GM19395 (cell line): ENCODE data around the gene LRP11.
"Not testable (repeated sequence)": the region's sequence is repeated elsewhere in the genome, so short reads cannot be mapped to it uniquely, and the experiment has no call there.

Experiments
- ATAC-seq: cut with Tn5 transposase; IDR thresholded peaks from one replicate; pipeline ENCODE4 v1.9.1; 2021; ENCODE audit warnings: mild to moderate bottlenecking, moderate library complexity; ENCODE audit not compliant: unreplicated experiment

Gene LRP11

GRCh38 chr6:149863698-149864577, at the start of gene LRP11:
TSS of gene LRP11 (minus strand) at chr6:149864359. CDS start at chr6:149864020, 339 bp downstream.
- ATAC-seq = peak; percentile 89

DNA sequence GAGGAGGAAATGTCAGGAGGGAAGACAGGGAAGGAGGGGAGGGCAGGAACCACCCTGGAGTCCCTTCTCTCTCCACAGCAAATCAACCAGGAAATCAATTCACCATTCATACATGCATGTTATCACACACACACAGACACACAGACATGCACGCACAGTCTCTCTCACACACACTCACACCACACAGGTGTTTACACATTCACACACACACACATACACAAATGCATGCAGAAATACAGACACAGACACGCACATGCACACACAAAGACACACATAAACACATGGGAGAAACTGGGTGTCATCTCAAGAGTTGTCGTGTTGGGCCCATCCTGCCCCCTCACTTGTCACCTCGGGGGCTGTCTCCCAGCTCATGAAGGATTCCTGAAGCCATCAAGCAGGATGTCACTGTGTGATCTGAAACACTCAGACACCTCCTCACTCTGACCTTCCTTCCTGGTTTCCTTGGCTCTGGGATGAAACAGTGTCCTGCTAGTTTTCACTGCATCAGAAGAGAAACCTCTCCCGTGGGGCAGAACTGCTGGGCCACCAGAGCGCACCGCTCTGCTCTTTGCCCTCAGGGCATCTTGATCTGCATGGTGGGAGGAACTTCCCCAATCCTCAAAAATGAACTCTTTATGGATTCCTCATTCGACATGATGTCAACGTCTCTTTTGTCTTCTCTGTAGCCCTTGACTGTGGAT, 49.5 kb upstream of the LRP11 start:
- ATAC-seq = no peak

DNA sequence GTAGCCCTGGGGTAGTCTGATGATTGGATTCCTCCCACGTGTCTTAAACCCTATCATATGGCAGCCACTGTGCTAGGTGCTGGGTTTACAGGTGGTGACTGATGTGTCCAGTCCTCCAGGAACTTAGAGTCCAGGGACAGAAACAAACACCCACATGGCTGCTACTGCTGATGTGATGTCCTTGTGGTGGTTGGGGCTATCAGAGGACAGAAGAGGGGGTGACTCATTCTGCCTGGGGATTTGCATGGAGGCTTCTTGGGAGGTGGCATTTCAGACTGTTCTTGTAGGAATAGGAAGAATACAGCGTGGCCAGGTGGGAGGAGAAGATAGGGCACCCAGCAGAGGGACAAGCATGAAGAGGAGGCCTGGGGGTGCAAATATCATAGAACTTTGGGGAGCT, 48.9 kb upstream of the LRP11 start:
- ATAC-seq = no peak

GRCh38 chr6:149912680-149913079, 48.5 kb upstream of the LRP11 start:
- not testable (repeated sequence) for ATAC-seq

GRCh38 chr6:149910721-149911151, 46.6 kb upstream of the LRP11 start:
- no peak for ATAC-seq

DNA sequence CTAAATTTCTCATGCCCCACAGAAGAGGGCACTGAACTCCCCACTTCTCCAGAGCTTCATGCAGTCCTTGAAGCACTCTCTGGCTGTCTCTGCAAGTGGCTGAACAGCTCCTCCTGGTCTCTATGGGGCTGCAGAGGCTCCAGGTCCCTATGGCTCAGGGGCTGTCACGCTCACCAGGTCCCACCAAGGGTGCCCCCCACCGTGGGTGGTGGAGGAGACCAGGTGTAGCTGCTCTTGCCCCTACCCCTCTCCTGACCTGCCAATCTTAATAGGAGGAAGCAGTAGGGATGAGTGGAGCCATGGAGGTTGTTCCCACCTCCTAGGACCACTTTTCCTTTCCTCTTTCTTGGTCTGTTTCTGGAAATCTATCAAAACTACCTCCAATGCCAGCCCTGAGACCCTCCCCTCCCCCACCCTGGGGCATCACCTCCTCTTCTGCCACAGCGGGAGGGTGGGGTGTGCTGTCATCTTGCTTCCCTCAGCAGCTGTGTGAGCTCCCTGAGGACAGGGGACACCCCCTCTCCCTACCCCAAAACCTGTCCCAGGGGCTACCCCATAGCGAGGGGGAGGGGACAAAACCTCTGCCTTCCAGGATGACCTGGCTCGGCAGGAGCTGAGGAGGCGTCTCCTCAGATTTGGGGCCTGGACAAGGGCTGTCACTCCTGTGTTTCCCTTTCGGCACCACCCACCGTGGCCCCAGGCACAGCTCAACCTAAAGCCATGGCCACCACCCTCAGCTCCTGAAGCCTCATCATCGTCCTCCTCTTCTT, 45.7 kb upstream of the LRP11 start:
- ATAC-seq = no peak

GRCh38 chr6:149908480-149908879, 44.3 kb upstream of the LRP11 start:
- not testable (repeated sequence) for ATAC-seq

DNA sequence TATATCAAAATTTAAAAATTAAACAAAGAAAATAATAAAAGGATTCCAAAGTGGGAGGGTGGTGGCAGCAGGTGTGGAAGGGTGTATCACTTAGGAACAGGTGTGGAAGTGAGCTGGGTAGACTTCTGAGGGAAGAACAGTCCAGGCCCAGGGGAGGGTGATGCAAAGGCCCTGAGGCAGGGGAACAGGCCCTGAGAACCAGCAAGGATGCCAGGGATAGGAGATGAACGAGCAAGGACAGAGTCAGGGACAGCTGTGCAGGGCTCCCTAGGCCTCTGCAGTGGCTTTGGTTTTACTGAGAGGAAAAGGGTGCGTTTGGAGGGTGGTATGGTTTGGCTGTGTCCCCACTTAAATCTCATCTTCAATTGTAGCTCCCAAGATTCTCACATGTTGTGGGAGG, 43.2 kb upstream of the LRP11 start:
- ATAC-seq = no peak

DNA sequence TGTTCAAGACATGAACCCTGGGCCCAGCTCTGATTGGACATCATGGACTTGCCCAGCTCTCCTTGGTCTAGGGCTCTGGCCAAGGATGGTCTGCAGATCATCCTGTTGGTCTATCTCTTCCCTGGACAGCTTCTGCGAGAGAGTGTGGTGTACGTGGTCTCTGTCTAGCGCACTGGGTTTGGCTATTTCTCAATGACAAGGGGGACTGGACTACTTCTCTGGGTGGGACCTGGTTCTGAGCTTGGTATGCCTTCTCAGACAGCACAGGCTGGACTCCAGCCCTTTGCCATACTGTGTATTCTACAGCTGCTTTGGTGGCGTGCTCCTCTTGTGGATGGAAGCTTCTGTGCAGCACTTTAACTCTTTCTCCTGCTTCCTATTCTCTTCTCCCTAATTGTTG, 42.2 kb upstream of the LRP11 start:
- ATAC-seq = no peak

- ATAC-seq = no peak
Observed at GRCh38 chr6:149905911-149906371, 41.8 kb upstream of the LRP11 start.

GRCh38 chr6:149905371-149905910, 41.3 kb upstream of the LRP11 start:
- ATAC-seq = no peak

DNA sequence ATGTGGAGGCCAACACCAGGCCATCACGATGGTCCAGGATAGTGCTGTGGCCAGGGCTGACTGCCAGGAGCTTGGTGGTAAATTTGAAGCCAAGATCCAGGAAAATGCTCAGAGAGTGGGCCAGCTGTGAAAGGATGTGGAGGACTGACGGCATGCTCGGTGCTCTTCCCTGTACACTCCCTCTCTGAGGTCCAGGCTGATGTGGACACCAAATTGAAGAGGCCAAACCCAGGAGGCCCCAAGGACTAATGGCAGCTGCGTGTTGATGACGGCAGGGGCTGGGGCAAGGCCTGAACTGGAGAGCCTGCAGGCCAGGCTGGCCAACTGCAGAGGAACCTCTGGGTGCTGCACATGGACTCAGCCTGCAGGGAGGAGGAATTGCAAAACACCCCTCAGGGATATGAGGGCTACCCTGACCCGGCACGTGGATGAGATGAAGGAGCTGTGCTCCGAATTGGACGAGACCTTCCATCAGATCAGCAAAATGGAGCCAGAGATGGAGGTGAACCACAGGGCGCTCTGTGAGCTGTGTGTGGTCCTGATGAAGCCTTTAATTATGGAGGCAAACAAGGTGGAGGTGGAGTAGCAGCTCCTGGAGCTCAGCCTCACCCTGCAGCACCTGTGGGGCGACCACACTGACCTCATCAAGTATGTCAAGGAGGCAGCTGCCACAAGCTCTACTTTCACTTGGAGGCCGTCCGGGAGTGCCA, 40.7 kb upstream of the LRP11 start:
- ATAC-seq = no peak

GRCh38 chr6:149903938-149904611, 39.9 kb upstream of the LRP11 start:
- no peak for ATAC-seq

DNA sequence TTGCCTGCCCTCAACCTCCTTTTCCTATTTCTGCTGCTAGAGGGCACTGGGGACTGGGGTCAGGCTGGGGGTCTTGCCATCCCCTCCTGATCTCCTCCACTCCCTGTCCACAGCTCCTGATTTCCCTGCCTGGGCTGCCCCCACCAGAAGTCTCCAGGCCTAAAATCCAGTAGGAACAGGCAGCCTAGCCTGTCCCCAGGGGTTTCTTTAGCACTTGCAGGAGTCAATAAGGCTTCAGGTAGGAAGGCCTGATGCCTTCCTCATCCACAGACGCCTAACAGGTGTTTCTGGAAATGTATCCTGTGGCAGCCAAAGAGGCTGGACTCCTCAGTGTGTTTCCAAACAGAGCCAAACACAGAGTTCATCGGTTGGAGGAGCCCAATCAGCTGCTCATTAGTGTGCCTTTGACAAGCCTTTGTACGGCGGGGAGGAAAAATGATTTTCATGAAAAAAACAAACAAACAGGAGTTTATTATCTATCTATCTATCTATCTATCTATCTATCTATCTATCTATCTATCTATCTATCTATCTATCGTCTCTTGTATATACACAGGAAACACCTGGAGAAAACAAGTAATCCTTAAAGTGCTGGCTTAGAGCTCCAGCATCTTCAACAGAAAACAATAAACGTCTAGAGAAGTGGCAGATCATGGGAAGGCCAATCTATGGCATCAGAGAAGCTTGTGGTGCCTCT, 37.4 kb upstream of the LRP11 start:
- ATAC-seq = no peak

- no peak for ATAC-seq
Observed at GRCh38 chr6:149900620-149901443, 36.7 kb upstream of the LRP11 start.

DNA sequence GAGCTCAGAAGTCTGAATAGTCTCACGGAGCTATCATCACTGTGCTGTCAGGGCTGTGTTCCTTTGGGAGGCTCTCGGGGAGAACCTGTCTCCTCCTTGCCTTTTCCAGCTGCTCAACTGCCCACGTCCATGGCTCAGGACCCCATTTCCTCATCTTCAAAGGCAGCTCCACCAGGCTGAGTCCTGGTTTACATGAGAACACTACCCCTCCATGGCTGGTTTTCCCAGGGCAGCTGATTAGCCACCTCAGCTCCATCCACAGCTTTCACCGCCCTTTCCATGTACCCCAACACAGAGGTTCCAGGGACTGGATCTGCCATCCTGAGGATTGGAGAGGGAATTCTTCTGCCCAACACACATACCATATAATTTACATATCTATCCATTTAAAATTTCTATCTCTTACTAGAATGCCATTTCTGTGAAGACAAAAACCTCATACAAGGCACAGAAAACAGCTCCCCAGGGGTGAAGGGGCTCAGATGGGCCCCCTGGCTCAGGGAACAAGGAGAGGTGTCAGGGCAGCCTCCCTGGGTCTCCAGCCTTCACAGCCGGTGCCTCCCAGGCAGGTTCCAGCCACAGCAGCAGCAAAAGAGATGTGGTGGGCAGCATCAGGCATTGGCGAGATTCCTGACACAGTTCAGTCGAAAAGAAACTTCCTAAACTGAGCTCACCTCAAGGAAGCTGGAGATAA, 35.9 kb upstream of the LRP11 start:
- ATAC-seq = no peak

DNA sequence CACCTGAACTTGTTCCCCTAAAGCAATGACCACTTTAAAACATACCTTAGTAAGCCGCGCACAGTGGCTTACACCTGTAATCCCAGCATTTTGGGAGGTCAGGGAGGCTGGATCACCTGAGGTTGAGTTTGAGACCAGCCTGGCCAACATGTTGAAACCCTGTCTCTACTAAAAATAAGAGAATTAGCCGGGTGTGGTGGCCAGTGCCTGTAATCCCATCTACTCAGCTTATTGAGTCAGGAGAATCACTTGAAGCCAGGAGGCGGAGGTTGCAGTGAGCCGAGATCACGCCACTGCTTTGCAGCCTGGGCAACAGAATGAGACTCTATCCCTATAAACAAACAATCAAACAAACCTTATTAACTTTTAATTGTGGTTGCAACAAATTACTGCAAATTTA, 35.3 kb upstream of the LRP11 start:
- no peak for ATAC-seq

- ATAC-seq = no peak
Observed at GRCh38 chr6:149898966-149899365, 34.8 kb upstream of the LRP11 start.
